BE2C (cell line): ENCODE measurements around the gene CBFA2T2.
"Not testable (repeated sequence)": the region's sequence is repeated elsewhere in the genome, so short reads cannot be mapped to it uniquely, and the experiment has no call there.

ENCODE experiments used
- DNase-seq: peaks from one replicate; pipeline ENCODE4 v3.0.0-alpha.2; 2020
- H3K27me3 ChIP-seq: fragments of 250-450 bp; sonication (Bioruptor Pico); 2 replicates; pipeline ENCODE4 v1.5.1; 2020; ENCODE audit warnings: mild to moderate bottlenecking
- H3K36me3 ChIP-seq: fragments of 250-450 bp; sonication (Bioruptor Pico); 2 replicates; pipeline ENCODE4 v1.5.1; 2020; ENCODE audit warnings: mild to moderate bottlenecking
- H3K4me1 ChIP-seq: fragments of 250-450 bp; sonication (Bioruptor Pico); 2 replicates; pipeline ENCODE4 v1.5.1; 2020
- H3K4me3 ChIP-seq: 2 replicates; pipeline ENCODE4 v1.5.1; 2011; ENCODE audit warnings: low read depth, low read length
- H3K9me3 ChIP-seq: fragments of 250-450 bp; sonication (Bioruptor Pico); 2 replicates; pipeline ENCODE4 v1.5.1; 2020
- CTCF ChIP-seq: IDR thresholded peaks from 2 replicates; pipeline ENCODE4 v1.5.1; 2012; ENCODE audit warnings: mild to moderate bottlenecking, low read depth, low read length

CBFA2T2 gene

GRCh38 chr20:33646191-33646590 is 156.3 kb downstream of the CBFA2T2 start:
- H3K36me3 ChIP-seq, result peaks cover 18% of the 10 kb centered on the region
- no peak for DNase-seq
- no peaks in the 10 kb centered on the region for H3K27me3 ChIP-seq
- no peak overlapping the region for H3K4me3 ChIP-seq
- no peaks in the 10 kb centered on the region for H3K9me3 ChIP-seq
- H3K4me1 ChIP-seq, result peaks cover 24% of the 10 kb centered on the region
- no peak for TF ChIP-seq CTCF

GRCh38 chr20:33646959-33647602 is 157.2 kb downstream of the CBFA2T2 start:
- H3K27me3 ChIP-seq, H3K9me3 ChIP-seq, DNase-seq, H3K4me3 ChIP-seq: not testable (repeated sequence)
- H3K4me1 ChIP-seq, result peaks cover 29% of the 10 kb centered on the region
- H3K36me3 ChIP-seq, result peaks cover 15% of the 10 kb centered on the region

GRCh38 chr20:33647603-33648395 is 157.9 kb downstream of the CBFA2T2 start:
- peaks cover 15% of the 10 kb centered on the region for H3K36me3 ChIP-seq
- H3K27me3 ChIP-seq, result no peaks in the 10 kb centered on the region
- no peak for DNase-seq
- no peak for TF ChIP-seq CTCF
- no peak overlapping the region for H3K4me3 ChIP-seq
- H3K4me1 ChIP-seq, result peaks cover 29% of the 10 kb centered on the region
- H3K9me3 ChIP-seq, result no peaks in the 10 kb centered on the region

- peaks cover 15% of the 10 kb centered on the region for H3K36me3 ChIP-seq
- H3K27me3 ChIP-seq, result no peaks in the 10 kb centered on the region
- H3K4me3 ChIP-seq, result no peak overlapping the region
- peaks cover 29% of the 10 kb centered on the region for H3K4me1 ChIP-seq
- H3K9me3 ChIP-seq, result no peaks in the 10 kb centered on the region
- TF ChIP-seq CTCF, result no peak
- no peak for DNase-seq
Measured at GRCh38 chr20:33648396-33649004, 158.6 kb downstream of the CBFA2T2 start.

GRCh38 chr20:33649201-33649681 is 159.3 kb downstream of the CBFA2T2 start:
- H3K4me1 ChIP-seq, result peaks cover 29% of the 10 kb centered on the region
- TF ChIP-seq CTCF, result no peak
- no peaks in the 10 kb centered on the region for H3K9me3 ChIP-seq
- peak overlapping the region; percentile 15 for H3K4me3 ChIP-seq
- peaks cover 15% of the 10 kb centered on the region for H3K36me3 ChIP-seq
- no peaks in the 10 kb centered on the region for H3K27me3 ChIP-seq
- DNase-seq, result peak; percentile 58

- TF ChIP-seq CTCF, result no peak
- no peak for DNase-seq
- H3K36me3 ChIP-seq, result peaks cover 7% of the 10 kb centered on the region
- H3K27me3 ChIP-seq, result no peaks in the 10 kb centered on the region
- H3K9me3 ChIP-seq, result no peaks in the 10 kb centered on the region
- no peak overlapping the region for H3K4me3 ChIP-seq
- peaks cover 29% of the 10 kb centered on the region for H3K4me1 ChIP-seq
Measured at GRCh38 chr20:33650111-33650752, 160.3 kb downstream of the CBFA2T2 start.
